ENCODE measurements around the gene TKT.

DNA sequence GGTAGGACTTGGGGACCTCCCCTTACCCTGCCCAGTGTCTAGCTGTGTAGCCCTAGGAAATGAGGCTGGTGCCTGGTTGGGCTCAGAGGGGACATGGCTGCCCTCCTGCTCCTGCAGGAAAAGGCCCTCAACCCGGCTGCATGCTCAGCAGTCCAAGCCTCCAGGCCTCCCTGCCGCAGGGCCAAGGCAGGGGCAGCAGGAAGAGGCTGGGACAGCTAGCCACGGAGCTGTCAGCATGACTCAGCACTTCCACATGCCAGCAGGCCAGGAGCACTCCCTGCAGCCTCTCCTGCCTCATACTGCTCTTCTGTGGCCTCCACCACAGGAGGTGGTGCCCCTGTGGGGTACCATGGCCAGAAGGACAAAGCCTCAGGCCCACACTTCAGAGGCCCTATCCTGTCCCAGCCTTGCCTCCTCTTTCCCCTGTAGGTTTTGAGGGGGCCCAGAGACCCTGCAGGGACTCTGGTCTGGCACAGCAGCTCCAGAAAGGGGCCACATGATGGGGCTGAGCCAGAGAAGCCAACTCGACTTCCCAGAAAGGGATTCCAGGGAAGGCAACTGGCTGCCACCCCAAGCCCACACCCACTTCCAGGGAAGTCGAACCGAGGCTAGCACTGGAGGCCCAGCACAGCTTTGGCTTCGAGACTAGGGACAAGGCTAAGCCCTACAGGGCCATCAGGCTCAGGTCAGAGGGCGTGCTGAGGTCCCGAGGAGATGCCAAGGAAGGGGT, 19.5 kb downstream of the TKT start:
- TF ChIP-seq, protein P1, sequence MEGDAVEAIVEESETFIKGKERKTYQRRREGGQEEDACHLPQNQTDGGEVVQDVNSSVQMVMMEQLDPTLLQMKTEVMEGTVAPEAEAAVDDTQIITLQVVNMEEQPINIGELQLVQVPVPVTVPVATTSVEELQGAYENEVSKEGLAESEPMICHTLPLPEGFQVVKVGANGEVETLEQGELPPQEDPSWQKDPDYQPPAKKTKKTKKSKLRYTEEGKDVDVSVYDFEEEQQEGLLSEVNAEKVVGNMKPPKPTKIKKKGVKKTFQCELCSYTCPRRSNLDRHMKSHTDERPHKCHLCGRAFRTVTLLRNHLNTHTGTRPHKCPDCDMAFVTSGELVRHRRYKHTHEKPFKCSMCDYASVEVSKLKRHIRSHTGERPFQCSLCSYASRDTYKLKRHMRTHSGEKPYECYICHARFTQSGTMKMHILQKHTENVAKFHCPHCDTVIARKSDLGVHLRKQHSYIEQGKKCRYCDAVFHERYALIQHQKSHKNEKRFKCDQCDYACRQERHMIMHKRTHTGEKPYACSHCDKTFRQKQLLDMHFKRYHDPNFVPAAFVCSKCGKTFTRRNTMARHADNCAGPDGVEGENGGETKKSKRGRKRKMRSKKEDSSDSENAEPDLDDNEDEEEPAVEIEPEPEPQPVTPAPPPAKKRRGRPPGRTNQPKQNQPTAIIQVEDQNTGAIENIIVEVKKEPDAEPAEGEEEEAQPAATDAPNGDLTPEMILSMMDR (IDR thresholded peaks at IDR 0.05 in 4 of 5, conservative IDR thresholded peaks at IDR 0.05 in 1 of 5), result no peak
- no peak for TF ChIP-seq POLR2A (IDR thresholded peaks at IDR 0.05)
